Aorta (tissue), 5 donors: ENCODE results near the gene MYL5. TPM values are rescaled to one million over a fixed set of nuclear protein-coding genes. Genes with fewer than 3 reads are reported as not detected.
A peak's percentile ranks its signal among the peaks of the same experiment; 100 is the strongest.
"Not testable (repeated sequence)": the region's sequence is repeated elsewhere in the genome, so short reads cannot be mapped to it uniquely, and the experiment has no call there.

Experiments used
- ATAC-seq: fragments of 200-7000 bp; cut with Tn5 transposase; one replicate; pipeline ENCODE4 v1.9.1; 2022; ENCODE audit warnings: moderate library complexity; ENCODE audit not compliant: low FRiP score
- DNase-seq, 2 donors: peaks; one replicate each; pipeline ENCODE4 v3.0.0-alpha.2; 2020
- H3K27ac ChIP-seq, 2 donors: one replicate each; pipeline ENCODE4 v1.5.1; 2013; ENCODE audit warnings: low read length in 2 of 2, mild to moderate bottlenecking in 2 of 2, moderate library complexity in 2 of 2, control low read depth in 1 of 2, inconsistent platforms in 1 of 2, low read depth in 1 of 2
- H3K27me3 ChIP-seq, 2 donors: one replicate each; pipeline ENCODE4 v1.6.1; 2013; ENCODE audit warnings: control low read depth in 1 of 2, low read length in 1 of 2, mild to moderate bottlenecking in 1 of 2, moderate library complexity in 1 of 2; ENCODE audit not compliant: insufficient read depth in 2 of 2, control insufficient read depth in 1 of 2
- H3K36me3 ChIP-seq, 2 donors: one replicate each; pipeline ENCODE4 v1.6.1; 2013; ENCODE audit warnings: control low read depth in 1 of 2, low read length in 1 of 2, mild to moderate bottlenecking in 1 of 2; ENCODE audit not compliant: insufficient read depth in 2 of 2, control insufficient read depth in 1 of 2
- H3K4me1 ChIP-seq, 2 donors: one replicate each; pipeline ENCODE4 v1.6.1; 2013; ENCODE audit warnings: low read length in 2 of 2, control low read depth in 1 of 2, mild to moderate bottlenecking in 1 of 2, moderate library complexity in 1 of 2; ENCODE audit not compliant: insufficient read depth in 2 of 2, control insufficient read depth in 1 of 2
- H3K4me3 ChIP-seq, 2 donors: one replicate each; pipeline ENCODE4 v1.5.1; 2013; ENCODE audit warnings: low read length in 2 of 2, control low read depth in 1 of 2, mild to moderate bottlenecking in 1 of 2
- H3K9me3 ChIP-seq: one replicate; pipeline ENCODE4 v1.6.1; 2013; ENCODE audit warnings: mild to moderate bottlenecking, low read length; ENCODE audit not compliant: control insufficient read depth
- WGBS, 2 donors: extraction: QIAGEN DNeasy Blood & Tissue Kit; methylation state at CpG; one replicate each; pipeline ENCODE4 v1.1.7; 2013; 5-methylcytosine and 5-hydroxymethylcytosine counted together
- intact Hi-C, 2 donors: fragments of 100-400 bp; cut with DNase I; formaldehyde crosslinking; loops; one replicate each; pipeline versions ENCODE4 v1.14.2 to v1.15.0; 2022
- polyA plus RNA-seq, 2 donors: library from polyadenylated mRNA; stranded (reverse); fragments of 200-250 nt; gene quantifications; one replicate each; pipeline ENCODE4 v1.2.3, GENCODE V29; 2013
- total RNA-seq, 2 donors: library from RNA; stranded (reverse); fragmentation: NEBNext Ultra II Directional; extraction: Animal tissue kit (Norgen Biotek cat#: 25700); gene quantifications; one replicate each; pipeline ENCODE4 v1.2.1, GENCODE V29; 2021
- donor health status: healthy with polysubstance abuse.
- donor health status: Bipolar disorder and iron deficiency.
- donor health status: DM: no; HTN: no; CAD: no.
- donor health status: DM: no; HTN: no; CAD: no.
- donor health status: DM: yes; HTN: yes; CAD: no.

Gene MYL5
- total and polyA plus RNA-seq, 4 donors, result 5.7 to 19.8 (median 13.4) TPM

GRCh38 chr4:665381-665750, 9.0 kb upstream of the MYL5 start:
- DNase-seq (peak; percentile 30 to 72), ATAC-seq (no peak)
- no peak overlapping the region for H3K27ac ChIP-seq
- H3K27me3 ChIP-seq, result no peaks in the 10 kb centered on the region
- no peaks in the 10 kb centered on the region for H3K9me3 ChIP-seq
- H3K4me1 ChIP-seq, result no peaks in the 10 kb centered on the region
- 84 to 87% methylated on average over 12 of the region's 12 CpGs for WGBS, 2 donors
- H3K36me3 ChIP-seq, result no peaks in the 10 kb centered on the region
- no peak overlapping the region for H3K4me3 ChIP-seq
- intact Hi-C loops, result no loop called here

- intact Hi-C loops, result no loop called here
- ATAC-seq (no peak), DNase-seq (peak in 1 of 2 donors; percentile 47)
- Histone ChIP-seq H3K27me3 (no peaks in the 10 kb centered on the region), H3K9me3 (no peaks in the 10 kb centered on the region), H3K27ac (no peak overlapping the region), H3K36me3 (no peaks in the 10 kb centered on the region), H3K4me1 (no peaks in the 10 kb centered on the region), H3K4me3 (no peak overlapping the region)
- 64 to 74% methylated on average over 20 to 22 of the region's 22 CpGs for WGBS, 2 donors
Measured at GRCh38 chr4:665751-666435, 8.4 kb upstream of the MYL5 start.

- ATAC-seq, result no peak
- peak in 1 of 2 donors; percentile 50 for DNase-seq
- H3K4me1 ChIP-seq, result no peaks in the 10 kb centered on the region
- no peaks in the 10 kb centered on the region for H3K9me3 ChIP-seq
- intact Hi-C loops, result no loop called here
- no peaks in the 10 kb centered on the region for H3K36me3 ChIP-seq
- H3K27me3 ChIP-seq, result no peaks in the 10 kb centered on the region
- 81 to 84% methylated on average over 19 to 22 of the region's 22 CpGs for WGBS, 2 donors
- no peak overlapping the region for H3K27ac ChIP-seq
- H3K4me3 ChIP-seq, result no peak overlapping the region
Measured at GRCh38 chr4:666436-666810, 7.9 kb upstream of the MYL5 start.

- intact Hi-C loops, result no loop called here
- no peaks in the 10 kb centered on the region for H3K4me1 ChIP-seq
Measured at GRCh38 chr4:666822-667544, 7.4 kb upstream of the MYL5 start.

GRCh38 chr4:667545-667925, 6.8 kb upstream of the MYL5 start:
- Histone ChIP-seq H3K27me3 (no peaks in the 10 kb centered on the region), H3K4me3 (no peak overlapping the region), H3K4me1 (no peaks in the 10 kb centered on the region), H3K36me3 (no peaks in the 10 kb centered on the region), H3K27ac (no peak overlapping the region), H3K9me3 (no peaks in the 10 kb centered on the region)
- intact Hi-C loops, result no loop called here
- no peak for ATAC-seq
- peak in 1 of 2 donors; percentile 17 for DNase-seq
- WGBS, 2 donors, result 60 to 61% methylated on average over 10 of the region's 10 CpGs

More at GRCh38 chr4:666822-667544, 7.4 kb upstream of the MYL5 start:
- 78 to 80% methylated on average over 27 to 28 of the region's 28 CpGs for WGBS, 2 donors
- Histone ChIP-seq H3K27me3 (no peaks in the 10 kb centered on the region), H3K36me3 (no peaks in the 10 kb centered on the region), H3K27ac (no peak overlapping the region), H3K4me3 (no peak overlapping the region), H3K9me3 (no peaks in the 10 kb centered on the region)
- ATAC-seq (no peak), DNase-seq (peak in 1 of 2 donors; percentile 42)

GRCh38 chr4:668219-668618, 6.1 kb upstream of the MYL5 start:
- ATAC-seq, H3K27ac ChIP-seq, H3K27me3 ChIP-seq, H3K4me1 ChIP-seq, intact Hi-C loops, H3K4me3 ChIP-seq, H3K9me3 ChIP-seq, H3K36me3 ChIP-seq: not testable (repeated sequence)
- peak in 1 of 2 donors; percentile 12 for DNase-seq
- WGBS, 2 donors, result 85 to 89% methylated on average over 6 of the region's 6 CpGs

- H3K27me3 ChIP-seq, DNase-seq, ATAC-seq, H3K9me3 ChIP-seq, H3K4me1 ChIP-seq, H3K36me3 ChIP-seq, H3K4me3 ChIP-seq, H3K27ac ChIP-seq: not testable (repeated sequence)
- intact Hi-C loops, result loop anchor here in 1 of 2 donors (5.0 to 10.0 kb wide), 2 partner anchors 115 to 428 kb away; no protein-coding TSS in a partner anchor
- 93 to 94% methylated on average over 11 of the region's 11 CpGs for WGBS, 2 donors
Measured at GRCh38 chr4:669806-670559, 4.4 kb upstream of the MYL5 start.

- DNase-seq (no peak), ATAC-seq (no peak)
- Histone ChIP-seq H3K4me3 (no peak overlapping the region), H3K9me3 (no peaks in the 10 kb centered on the region), H3K36me3 (no peaks in the 10 kb centered on the region), H3K27ac (no peak overlapping the region), H3K4me1 (no peaks in the 10 kb centered on the region), H3K27me3 (no peaks in the 10 kb centered on the region)
- intact Hi-C loops, result loop anchor here in 1 of 2 donors (5.0 to 10.0 kb wide), 2 partner anchors 113 to 429 kb away; no protein-coding TSS in a partner anchor
- 91 to 93% methylated on average over 3 of the region's 3 CpGs for WGBS, 2 donors
Measured at GRCh38 chr4:671769-672168, 2.6 kb upstream of the MYL5 start.
